Occipital lobe (tissue), 2 donors: ENCODE measurements around the gene EVX2. TPM values are rescaled to one million over a fixed set of nuclear protein-coding genes. Genes with fewer than 3 reads are reported as not detected.

Experiments
- DNase-seq: peaks from one replicate; lab custom pipeline; 2025; lab: John Stamatoyannopoulos, UW
- total RNA-seq: library from RNA; depleted of rRNA; stranded (reverse); fragments of >200 nt; gene quantifications from one replicate; pipeline ENCODE4 v1.2.3, GENCODE V29; 2014

EVX2 gene
- total RNA-seq, 1 donor from 2014 or later = not detected

- no peak for DNase-seq
Observed at GRCh38 chr2:176082824-176083751, 674 bp downstream of the EVX2 start.

DNA sequence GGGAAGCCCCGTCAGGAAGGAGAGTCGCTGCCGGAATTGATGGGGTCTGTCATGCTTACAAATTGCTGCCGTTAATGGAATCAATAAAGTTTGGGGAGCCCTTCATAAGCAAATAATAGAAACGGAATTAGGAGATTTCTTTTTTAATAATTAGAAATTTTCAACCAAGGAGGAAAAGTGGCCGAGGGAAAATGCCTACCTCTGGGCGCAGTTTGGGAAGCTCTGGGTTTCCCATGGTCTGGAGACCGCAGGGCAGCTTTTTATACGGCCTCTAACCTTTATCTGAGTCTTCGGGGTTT is 1.3 kb downstream of the EVX2 start:
- DNase-seq = no peak

GRCh38 chr2:176081837-176082524 is 1.8 kb downstream of the EVX2 start:
- no peak for DNase-seq

GRCh38 chr2:176081376-176081836 is 2.4 kb downstream of the EVX2 start:
- no peak for DNase-seq

GRCh38 chr2:176080540-176081375 is 3.0 kb downstream of the EVX2 start:
- no peak for DNase-seq

DNA sequence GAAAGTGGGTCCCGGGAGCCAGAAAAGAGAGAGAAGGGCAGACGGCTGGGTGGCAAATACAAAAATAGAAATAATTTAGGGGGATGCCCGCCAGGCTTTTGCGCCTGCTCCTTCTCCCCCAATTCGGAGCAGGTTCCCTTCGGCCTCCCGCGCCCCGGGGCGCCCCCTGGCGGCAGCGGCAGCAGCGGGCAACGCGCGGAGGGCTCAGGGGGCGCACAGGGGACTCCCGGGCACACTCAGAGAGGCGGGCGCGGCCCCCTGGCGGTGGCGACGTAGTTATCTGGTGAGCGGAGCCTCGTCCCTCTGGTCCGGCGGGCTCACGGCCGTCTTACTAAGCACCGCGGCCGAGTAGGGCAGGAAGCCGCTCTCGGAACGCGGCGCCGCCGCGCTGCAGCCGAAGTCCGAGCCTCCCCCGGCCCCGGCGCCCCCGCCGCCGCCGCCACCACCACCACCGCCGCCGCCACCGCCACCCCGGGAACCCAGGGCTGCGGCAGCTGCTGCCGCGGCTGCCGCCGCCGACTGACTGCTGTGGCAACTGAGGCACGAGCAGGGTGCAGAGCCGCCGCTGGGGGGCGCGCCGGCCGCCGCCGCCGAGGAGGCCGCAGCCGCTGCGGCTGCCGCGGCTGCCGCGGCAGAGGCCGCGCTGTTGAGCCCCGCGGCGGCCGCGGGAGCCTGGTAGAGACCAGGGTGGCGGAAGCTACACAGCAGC is 3.8 kb downstream of the EVX2 start:
- no peak for DNase-seq

DNA sequence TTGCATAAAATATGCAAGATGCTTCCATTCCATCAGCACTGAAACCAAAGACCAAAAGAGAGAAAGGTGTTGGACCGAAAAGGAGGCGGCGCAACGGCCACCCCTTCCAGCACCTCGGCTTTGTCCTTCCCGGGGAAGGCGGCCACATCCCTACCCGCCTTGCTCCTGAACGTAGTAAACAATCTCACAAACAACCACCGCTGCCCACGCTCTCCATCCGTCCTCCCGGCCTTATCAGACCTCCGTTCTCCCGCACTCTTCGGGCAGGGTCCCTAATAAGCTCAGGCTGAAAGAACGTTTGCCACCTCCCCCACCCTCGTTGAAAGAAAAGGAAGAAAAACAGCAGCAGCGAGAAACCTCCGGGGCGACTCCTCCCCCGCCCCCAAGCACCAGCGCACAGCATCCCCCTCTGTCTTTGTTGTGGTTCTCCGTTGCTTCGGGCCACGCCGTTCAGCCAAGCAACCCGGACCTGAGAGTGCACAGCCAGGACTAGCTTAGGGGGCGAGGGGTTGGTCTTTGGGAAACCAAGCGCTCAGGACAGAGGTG is 4.4 kb downstream of the EVX2 start:
- DNase-seq = no peak

GRCh38 chr2:176078541-176079284 is 5.0 kb downstream of the EVX2 start:
- no peak for DNase-seq

DNA sequence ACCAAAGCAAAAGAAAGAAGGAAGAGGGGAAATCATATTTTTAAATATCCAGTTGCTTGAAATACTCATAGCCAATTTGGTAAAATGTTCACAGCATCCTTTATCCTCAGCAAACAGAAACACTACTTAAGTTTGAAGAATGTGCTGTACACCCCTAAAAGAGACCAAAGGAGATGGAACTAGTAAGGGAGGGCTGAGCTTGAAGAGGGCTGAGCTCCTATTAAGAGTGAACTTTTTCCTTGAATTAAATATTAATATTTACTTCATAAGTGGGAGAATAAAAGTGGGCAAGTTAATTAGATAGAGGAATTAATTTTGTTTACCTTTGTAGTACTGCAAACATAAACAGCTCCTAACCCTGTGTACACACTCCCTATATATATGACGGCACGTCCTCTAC is 7.0 kb downstream of the EVX2 start:
- no peak for DNase-seq

DNA sequence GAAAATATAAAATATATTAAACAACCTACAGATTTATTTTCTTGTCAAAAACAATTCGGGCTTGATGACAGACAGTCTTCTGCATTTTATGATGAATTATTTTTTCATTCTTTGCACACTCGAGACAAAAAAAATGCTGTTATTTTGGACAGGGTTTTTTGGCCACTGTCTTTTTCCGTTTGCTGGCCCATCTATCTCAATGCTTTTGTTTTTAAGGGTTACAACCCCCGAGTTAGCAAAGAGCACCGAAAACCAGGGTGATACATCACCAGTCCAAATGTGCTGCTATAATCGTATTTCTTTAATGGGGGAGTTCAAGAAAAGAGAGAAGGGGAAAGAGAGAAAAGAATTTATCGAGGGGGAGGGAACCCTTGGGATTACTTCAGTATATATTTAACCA is 7.7 kb downstream of the EVX2 start:
- DNase-seq = no peak

DNA sequence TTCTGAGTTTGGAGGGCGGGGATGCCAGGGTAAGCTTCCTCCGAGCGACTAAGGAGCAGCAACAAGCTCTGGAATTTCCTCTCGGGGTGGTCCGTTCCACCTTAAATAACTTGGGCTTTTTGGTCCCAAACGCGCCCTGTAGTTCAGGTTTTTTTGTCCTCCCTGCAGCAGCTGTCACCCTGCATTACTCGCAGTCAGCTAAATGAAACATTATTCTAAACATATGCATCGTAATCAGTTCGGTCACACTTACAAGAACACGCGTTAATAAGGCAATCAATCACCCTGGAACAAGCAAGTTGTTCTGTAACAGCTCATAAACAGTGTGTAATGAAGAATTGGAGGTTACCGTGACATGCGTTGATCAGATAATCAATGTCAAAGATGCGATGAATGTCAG is 8.3 kb downstream of the EVX2 start:
- DNase-seq = no peak

GRCh38 chr2:176074919-176075425 is 8.8 kb downstream of the EVX2 start:
- DNase-seq = no peak

DNA sequence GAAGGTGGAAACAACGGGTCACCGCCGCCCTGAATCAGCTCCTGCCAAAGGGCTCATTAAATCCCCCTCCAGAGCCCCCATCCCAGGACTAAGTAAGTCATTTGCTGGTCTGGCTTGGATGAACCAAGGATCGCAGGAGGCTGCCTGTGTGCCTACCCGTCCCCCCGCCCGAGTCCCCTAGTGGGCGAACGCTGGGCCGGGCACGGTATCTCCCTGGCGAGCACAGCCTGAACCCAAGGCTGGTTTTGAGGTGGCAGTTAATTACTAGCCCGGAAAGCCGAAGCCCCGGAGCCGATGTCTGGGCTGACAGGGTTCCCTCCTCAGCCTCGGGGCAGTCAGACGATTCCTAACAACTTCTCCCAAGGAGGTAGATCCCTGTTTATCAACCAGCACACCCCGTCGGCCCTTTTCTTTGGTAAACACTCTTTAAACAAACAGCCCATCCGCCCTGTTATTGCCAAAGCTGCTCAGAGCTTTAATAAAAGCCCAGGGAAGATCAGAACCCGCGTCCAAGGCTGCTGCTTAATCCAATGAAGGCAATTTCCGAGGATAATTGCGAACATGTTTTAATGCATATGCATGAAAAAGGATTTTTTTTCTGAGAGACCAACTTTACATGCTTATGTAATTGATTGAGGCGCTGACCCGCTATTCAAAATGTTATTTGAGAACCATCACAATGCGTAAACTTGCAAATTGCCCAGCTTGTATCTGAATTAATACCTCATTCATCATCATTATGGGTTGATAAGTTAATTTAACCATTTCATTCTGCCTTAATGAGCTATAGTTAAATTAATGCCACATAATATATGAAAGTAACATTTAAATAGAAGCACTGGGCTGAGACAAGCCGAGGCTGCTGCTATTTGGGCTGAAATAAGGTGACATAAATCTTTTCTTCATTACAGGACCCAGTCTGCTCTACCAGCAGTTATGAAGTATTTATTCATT is 10.5 kb downstream of the EVX2 start:
- no peak for DNase-seq

- DNase-seq = no peak
Observed at GRCh38 chr2:176072292-176072669, 11.5 kb downstream of the EVX2 start.

DNA sequence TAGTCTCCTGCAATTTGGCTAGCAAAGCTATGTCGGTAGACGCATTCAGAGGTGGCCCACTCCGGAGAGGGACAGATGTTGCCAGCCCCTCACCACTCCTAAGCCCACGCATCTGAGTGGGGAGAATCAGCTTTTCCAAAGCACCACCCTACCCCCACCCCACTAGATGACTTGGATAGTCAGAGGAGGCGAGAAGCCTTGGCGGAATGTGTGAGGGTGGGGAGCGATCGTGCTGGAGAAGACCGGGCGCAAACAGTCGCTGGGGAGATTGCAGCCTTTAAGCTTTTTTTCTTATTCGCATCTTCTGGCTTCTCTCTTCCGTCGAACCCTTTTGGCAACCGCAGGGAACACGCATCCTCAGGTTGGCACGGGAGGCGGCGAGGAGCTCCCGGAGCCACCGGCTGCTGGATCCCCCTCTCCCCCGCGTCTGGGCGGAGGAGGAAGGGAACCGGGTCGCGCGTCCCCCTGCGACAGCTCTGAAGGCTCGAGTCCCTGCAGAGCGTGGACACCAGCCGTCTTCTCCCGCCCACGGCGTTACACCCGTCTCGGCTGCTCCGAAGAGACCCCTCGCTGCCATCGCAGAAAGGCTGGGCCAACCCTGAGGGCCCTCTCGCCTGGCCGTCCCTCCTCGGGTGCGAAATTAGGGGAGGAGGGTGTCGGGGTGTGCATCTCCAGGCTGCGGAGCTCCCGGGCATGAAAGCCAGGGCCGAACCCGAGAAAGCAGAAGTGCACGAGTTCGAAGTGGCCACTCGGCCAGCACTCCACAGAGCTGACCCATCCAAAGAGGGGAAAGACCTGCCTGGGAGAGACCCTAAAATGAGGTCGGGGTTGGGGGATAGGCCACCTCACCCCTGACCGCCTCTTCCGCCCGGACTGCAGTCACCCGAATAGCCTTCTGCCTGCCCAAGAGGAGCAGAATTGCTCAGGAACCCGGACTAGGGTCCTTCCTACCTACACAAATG is 12.2 kb downstream of the EVX2 start:
- no peak for DNase-seq

DNA sequence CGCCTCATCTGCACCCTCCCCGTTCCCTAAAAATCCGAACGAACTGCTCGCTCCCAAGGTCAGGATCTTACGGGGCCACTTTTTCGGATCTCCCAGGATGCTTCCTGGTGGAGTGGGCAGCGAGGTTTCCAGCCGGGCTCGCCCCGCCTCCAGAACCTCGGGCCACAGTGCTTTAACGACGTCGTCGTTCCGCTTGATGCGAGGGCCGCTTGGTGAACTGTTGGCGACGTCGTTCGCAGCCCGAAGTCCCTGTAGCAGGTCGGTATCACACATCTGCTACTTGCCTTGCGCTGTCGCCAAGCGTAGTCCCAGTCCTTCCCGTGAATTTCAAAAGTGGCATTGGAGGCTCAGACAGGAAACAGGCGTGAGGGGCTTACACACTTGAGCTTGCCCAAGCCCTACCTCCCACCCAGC is 15.3 kb downstream of the EVX2 start:
- no peak for DNase-seq

- DNase-seq = no peak
Observed at GRCh38 chr2:176067589-176068418, 16.0 kb downstream of the EVX2 start.
